Hepatocyte (in vitro differentiated cells): ENCODE results near the gene VAV1. TPM values are rescaled to one million over a fixed set of nuclear protein-coding genes. Genes with fewer than 3 reads are reported as not detected.

Experiments
- DNase-seq: peaks from one replicate; pipeline ENCODE4 v3.0.0-alpha.2; 2016; ENCODE audit warnings: low spot score
- H2AFZ ChIP-seq: fragments of 200-600 bp; sonication (generic); 2 replicates; pipeline ENCODE4 v1.6.0; 2016; ENCODE audit warnings: antibody characterized with exemption, mild to moderate bottlenecking
- H3K27ac ChIP-seq: fragments of 200-600 bp; sonication (generic); 2 replicates; pipeline ENCODE4 v1.5.1; 2016; ENCODE audit warnings: mild to moderate bottlenecking
- H3K27me3 ChIP-seq: fragments of 200-600 bp; sonication (generic); 2 replicates; pipeline ENCODE4 v1.6.1; 2016
- H3K36me3 ChIP-seq: fragments of 200-600 bp; sonication (generic); replicated peaks from 2 replicates; pipeline ENCODE4 v1.5.1; 2016; ENCODE audit warnings: low read depth; ENCODE audit not compliant: insufficient read depth
- H3K4me1 ChIP-seq: fragments of 200-600 bp; sonication (generic); 2 replicates; pipeline ENCODE4 v1.5.1; 2016; ENCODE audit warnings: mild to moderate bottlenecking, moderate library complexity; ENCODE audit not compliant: insufficient read depth
- H3K4me2 ChIP-seq: fragments of 200-600 bp; sonication (generic); 2 replicates; pipeline ENCODE4 v1.6.0; 2016
- H3K4me3 ChIP-seq: fragments of 200-600 bp; sonication (generic); 2 replicates; pipeline ENCODE4 v1.5.1; 2016; ENCODE audit warnings: mild to moderate bottlenecking
- H3K79me2 ChIP-seq: fragments of 200-600 bp; sonication (generic); 2 replicates; pipeline ENCODE4 v1.6.0; 2017; ENCODE audit warnings: mild to moderate bottlenecking
- H3K9me2 ChIP-seq: fragments of 200-600 bp; sonication (generic); replicated peaks from 2 replicates; pipeline ENCODE4 v1.6.0; 2017; ENCODE audit warnings: mild to moderate bottlenecking; ENCODE audit not compliant: insufficient read depth
- H3K9me3 ChIP-seq: fragments of 200-600 bp; sonication (generic); 2 replicates; pipeline ENCODE4 v1.5.1; 2016; ENCODE audit warnings: low read depth, mild to moderate bottlenecking
- H4K20me1 ChIP-seq: fragments of 200-600 bp; sonication (generic); 2 replicates; pipeline ENCODE4 v1.6.0; 2016; ENCODE audit warnings: mild to moderate bottlenecking; ENCODE audit not compliant: insufficient read depth, poor library complexity, severe bottlenecking
- CTCF ChIP-seq: fragments of 200-600 bp; sonication (generic); IDR thresholded peaks from 2 replicates; pipeline ENCODE4 v1.5.1; 2016; ENCODE audit warnings: antibody characterized with exemption, mild to moderate bottlenecking; ENCODE audit not compliant: poor library complexity
- EZH2 ChIP-seq: fragments of 200-600 bp; sonication (generic); IDR thresholded peaks from 2 replicates; pipeline ENCODE4 v1.6.1; 2016; ENCODE audit warnings: antibody characterized with exemption, mild to moderate bottlenecking, borderline replicate concordance
- EZH2phosphoT487 ChIP-seq: fragments of 200-600 bp; sonication (generic); IDR thresholded peaks from one replicate; pipeline ENCODE4 v1.6.1; 2018; ENCODE audit warnings: antibody characterized with exemption, mild to moderate bottlenecking, low read depth, moderate library complexity; ENCODE audit not compliant: unreplicated experiment, severe bottlenecking
- WGBS: methylation state at CpG from one replicate; pipeline ENCODE4 v1.1.6; 2016; ENCODE audit warnings: low lambda C conversion rate; ENCODE audit errors: missing lambda C conversion rate; 5-methylcytosine and 5-hydroxymethylcytosine counted together
- polyA plus RNA-seq: library from polyadenylated mRNA; unstranded; fragments of >200 nt; fragmentation: Nextera tagmentation; extraction: Ambion mirVana; gene quantifications from 2 replicates; pipeline ENCODE4 v1.2.1, GENCODE V29; 2016
- total RNA-seq: library from RNA; depleted of rRNA; stranded (reverse); fragments of >200 nt; gene quantifications from 2 replicates; pipeline ENCODE4 v1.2.3, GENCODE V29; 2014

Gene VAV1
- total and polyA plus RNA-seq, 2 experiments from 2014 or later: 0.23 TPM; not detected in 1

GRCh38 chr19:6737284-6737872 lies 35.1 kb upstream of the VAV1 start, which contains the start of gene GPR108:
GPR108 (minus strand) TSS chr19:6737580; CDS start chr19:6737576, 4 bp downstream.
- WGBS: under 1% methylated on average over 27 of the region's 55 CpGs
- H3K27ac ChIP-seq: peak within 1 kb of the TSS; percentile 98
- no peaks in the 10 kb centered on the region for H3K9me2 ChIP-seq
- no peaks in the 10 kb centered on the region for H3K36me3 ChIP-seq
- peak within 1 kb of the TSS; percentile 50 for H2AFZ ChIP-seq
- no peaks in the 10 kb centered on the region for H3K9me3 ChIP-seq
- peaks cover 5% of the 10 kb centered on the region for H4K20me1 ChIP-seq
- peak within 1 kb of the TSS; percentile 87 for H3K4me2 ChIP-seq
- peaks cover 41% of the 10 kb centered on the region for H3K79me2 ChIP-seq
- H3K4me1 ChIP-seq: peaks cover 32% of the 10 kb centered on the region
- H3K4me3 ChIP-seq: peak within 1 kb of the TSS; percentile 71
- H3K27me3 ChIP-seq: no peaks in the 10 kb centered on the region
- peak; percentile 100 for DNase-seq
- TF ChIP-seq CTCF: no peak
- TF ChIP-seq EZH2phosphoT487: no peak
- no peak for TF ChIP-seq EZH2

GRCh38 chr19:6737873-6738786 lies 34.4 kb upstream of the VAV1 start:
- peaks cover 32% of the 10 kb centered on the region for H3K4me1 ChIP-seq
- no peak overlapping the region for H3K4me3 ChIP-seq
- TF ChIP-seq EZH2phosphoT487: no peak
- peak; percentile 68 for TF ChIP-seq CTCF
- TF ChIP-seq EZH2: no peak
- 8% methylated on average over 13 of the region's 13 CpGs for WGBS
- DNase-seq: peak; percentile 89
- H3K4me2 ChIP-seq: peak overlapping the region; percentile 86
- H3K27me3 ChIP-seq: no peaks in the 10 kb centered on the region
- peaks cover 5% of the 10 kb centered on the region for H4K20me1 ChIP-seq
- no peaks in the 10 kb centered on the region for H3K36me3 ChIP-seq
- peaks cover 42% of the 10 kb centered on the region for H3K79me2 ChIP-seq
- H3K27ac ChIP-seq: peak overlapping the region; percentile 98
- no peaks in the 10 kb centered on the region for H3K9me2 ChIP-seq
- no peaks in the 10 kb centered on the region for H3K9me3 ChIP-seq
- H2AFZ ChIP-seq: peak overlapping the region; percentile 81

GRCh38 chr19:6738787-6739389 lies 33.6 kb upstream of the VAV1 start:
- Histone ChIP-seq H3K9me3 (no peaks in the 10 kb centered on the region), H3K4me2 (peak overlapping the region; percentile 86), H3K79me2 (peaks cover 42% of the 10 kb centered on the region), H3K9me2 (no peaks in the 10 kb centered on the region), H3K4me3 (peak overlapping the region; percentile 17), H3K4me1 (peaks cover 39% of the 10 kb centered on the region), H3K27me3 (no peaks in the 10 kb centered on the region), H3K36me3 (no peaks in the 10 kb centered on the region), H3K27ac (peak overlapping the region; percentile 98), H2AFZ (peak overlapping the region; percentile 81), H4K20me1 (peaks cover 5% of the 10 kb centered on the region)
- 13% methylated on average over 24 of the region's 24 CpGs for WGBS
- no peak for TF ChIP-seq CTCF
- no peak for TF ChIP-seq EZH2
- no peak for TF ChIP-seq EZH2phosphoT487
- peak; percentile 81 for DNase-seq
